Sigmoid colon (tissue), 4 donors: ENCODE results near the gene BMP5.

Experiments
- CTCF ChIP-seq, 4 experiments: fragments of 450-650 bp in 3 of 4; fragments of 200-600 bp in 1 of 4; IDR thresholded peaks; one replicate each; pipeline ENCODE4 v1.5.1; 2016 to 2019; ENCODE audit warnings: antibody characterized with exemption in 4 of 4, mild to moderate bottlenecking in 3 of 4, moderate library complexity in 2 of 4
- EP300 ChIP-seq, 4 donors: sonication (generic); formaldehyde crosslinking; IDR thresholded peaks; one replicate each; pipeline ENCODE4 v1.6.1; 2017; ENCODE audit warnings: antibody characterized with exemption in 4 of 4
- POLR2A ChIP-seq, 2 donors: fragments of 450-650 bp; IDR thresholded peaks; one replicate each; pipeline ENCODE4 v1.6.1; 2016; ENCODE audit warnings: antibody characterized with exemption in 2 of 2, mild to moderate bottlenecking in 2 of 2, moderate library complexity in 2 of 2
- POLR2AphosphoS5 ChIP-seq, 4 donors: sonication (generic); formaldehyde crosslinking; IDR thresholded peaks; one replicate each; pipeline ENCODE4 v1.6.1; 2017; ENCODE audit warnings: antibody characterized with exemption in 4 of 4

GRCh38 chr6:55775029-55775318, 100.4 kb downstream of the BMP5 start:
- no peak for TF ChIP-seq CTCF (IDR thresholded peaks at IDR 0.05)
- no peak for TF ChIP-seq POLR2AphosphoS5 (IDR thresholded peaks at IDR 0.05)
- no peak for TF ChIP-seq EP300 (IDR thresholded peaks at IDR 0.05)
- TF ChIP-seq POLR2A (IDR thresholded peaks at IDR 0.05) = no peak
